Measurements from ENCODE around the gene TNP1.

The TNP1 gene

DNA sequence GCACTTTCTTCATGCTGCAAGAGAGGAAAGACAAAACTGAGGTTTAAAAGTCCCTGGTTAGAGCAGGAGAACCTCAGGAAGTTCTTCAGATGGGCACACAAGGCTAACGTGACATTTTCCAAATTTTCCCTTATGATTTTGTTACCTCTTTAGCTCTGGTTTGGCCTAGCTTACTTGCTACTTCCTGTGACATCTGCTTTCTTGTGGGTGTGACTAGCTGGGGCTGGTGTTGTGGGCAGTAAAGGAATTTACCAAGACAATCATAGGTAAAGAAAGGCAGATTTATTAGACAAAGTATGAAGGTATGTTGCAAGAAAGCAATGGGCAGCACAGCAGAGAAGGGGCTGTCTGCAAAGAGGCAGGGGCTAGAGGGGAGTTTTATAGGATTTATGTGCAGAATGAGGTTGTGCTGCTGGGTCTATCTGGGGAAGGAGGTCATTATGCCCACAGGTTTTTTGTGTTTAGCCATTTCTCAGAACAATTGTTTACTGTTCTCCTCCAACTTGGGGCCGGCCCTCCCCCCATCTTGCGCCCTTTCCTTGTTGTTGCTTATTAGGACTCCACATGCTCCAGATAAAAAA, 6.7 kb upstream of the TNP1 start:
- H3K9me3 ChIP-seq (ENCODE audit: control insufficient read depth, insufficient read depth, low read depth, low read length): no peaks in the 10 kb centered on the region
- ChIA-PET CTCF (no interaction called here), POLR2A (no interaction called here)
- no peak overlapping the region for H3K4me3 ChIP-seq (ENCODE audit: low read depth, low read length)
- no peak overlapping the region for H3K27ac ChIP-seq (ENCODE audit: extremely low read depth, low read depth, low read length)
- H3K4me1 ChIP-seq (ENCODE audit: control insufficient read depth, insufficient read depth, low read length): no peaks in the 10 kb centered on the region
- no peaks in the 10 kb centered on the region for H3K36me3 ChIP-seq (ENCODE audit: control insufficient read depth in 2 of 2, insufficient read depth in 1 of 2, low read length in 2 of 2)
- TF ChIP-seq ZNF621 (tag by site-specific recombination; IDR thresholded peaks at IDR 0.05): no peak
- peak; percentile 56 for TF ChIP-seq SETDB1 (IDR thresholded peaks at IDR 0.05; ENCODE audit: insufficient read length, low read length)
- no peak for TF ChIP-seq KLF16 (tag by site-specific recombination; IDR thresholded peaks at IDR 0.05)
- TF ChIP-seq EGR2 (tag by site-specific recombination; IDR thresholded peaks at IDR 0.05; ENCODE audit: low read depth): no peak
- no peak for TF ChIP-seq ZNF560 (tag by site-specific recombination; IDR thresholded peaks at IDR 0.05; ENCODE audit: borderline replicate concordance)

DNA sequence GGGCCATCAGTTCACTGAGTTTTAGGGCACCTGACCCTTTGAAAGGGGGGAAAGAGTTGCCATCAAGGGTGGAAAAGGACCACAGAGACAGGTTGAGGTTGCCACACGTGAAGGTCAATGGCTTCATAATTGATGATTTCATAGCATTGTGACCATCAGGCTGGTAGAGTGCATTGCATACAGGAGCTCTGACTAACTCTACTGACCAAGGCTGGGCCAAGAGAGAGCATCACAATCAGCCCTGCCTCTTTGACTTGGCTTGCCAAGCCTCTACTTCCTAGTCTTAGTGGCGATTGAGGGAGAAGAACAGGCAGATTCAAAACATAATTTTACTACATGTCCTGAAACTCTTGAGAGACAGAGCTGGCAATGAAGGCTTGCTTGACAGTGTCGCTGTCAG, 5.8 kb upstream of the TNP1 start:
- Histone ChIP-seq H3K4me1 (ENCODE audit: control insufficient read depth, insufficient read depth, low read length) (no peaks in the 10 kb centered on the region), H3K36me3 (ENCODE audit: control insufficient read depth in 2 of 2, insufficient read depth in 1 of 2, low read length in 2 of 2) (no peaks in the 10 kb centered on the region), H3K27ac (ENCODE audit: extremely low read depth, low read depth, low read length) (no peak overlapping the region), H3K4me3 (ENCODE audit: low read depth, low read length) (no peak overlapping the region), H3K9me3 (ENCODE audit: control insufficient read depth, insufficient read depth, low read depth, low read length) (no peaks in the 10 kb centered on the region)
- ChIA-PET CTCF (no interaction called here), POLR2A (no interaction called here)
- TF ChIP-seq HOXA7 (CRISPR knock-in tag; IDR thresholded peaks at IDR 0.05; ENCODE audit: borderline replicate concordance) (no peak), ZNF140 (tag by site-specific recombination; IDR thresholded peaks at IDR 0.05) (no peak), ZNF830 (tag by site-specific recombination; IDR thresholded peaks at IDR 0.05; ENCODE audit: low read depth) (no peak), ZBTB20 (tag by site-specific recombination; IDR thresholded peaks at IDR 0.05) (no peak), ZNF560 (tag by site-specific recombination; IDR thresholded peaks at IDR 0.05; ENCODE audit: borderline replicate concordance) (no peak), ZSCAN30 (tag by site-specific recombination; IDR thresholded peaks at IDR 0.05) (no peak), ZNF610 (tag by site-specific recombination; IDR thresholded peaks at IDR 0.05; ENCODE audit: borderline replicate concordance) (no peak), WT1 (tag by site-specific recombination; IDR thresholded peaks at IDR 0.05) (no peak), ZNF274 (IDR thresholded peaks at IDR 0.05; ENCODE audit: low read length) (no peak), ZNF274 (tag by site-specific recombination; IDR thresholded peaks at IDR 0.05; ENCODE audit: borderline replicate concordance) (no peak), ZSCAN23 (tag by site-specific recombination; IDR thresholded peaks at IDR 0.05) (no peak), ZNF214 (tag by site-specific recombination; IDR thresholded peaks at IDR 0.05; ENCODE audit: borderline replicate concordance) (no peak), ZXDB (tag by site-specific recombination; IDR thresholded peaks at IDR 0.05) (no peak), ZNF174 (tag by site-specific recombination; IDR thresholded peaks at IDR 0.05) (no peak), BCL11B (tag by site-specific recombination; IDR thresholded peaks at IDR 0.05; ENCODE audit: low read depth) (no peak), ZNF2 (tag by site-specific recombination; IDR thresholded peaks at IDR 0.05) (no peak)
- TF ChIP-seq, protein P1, sequence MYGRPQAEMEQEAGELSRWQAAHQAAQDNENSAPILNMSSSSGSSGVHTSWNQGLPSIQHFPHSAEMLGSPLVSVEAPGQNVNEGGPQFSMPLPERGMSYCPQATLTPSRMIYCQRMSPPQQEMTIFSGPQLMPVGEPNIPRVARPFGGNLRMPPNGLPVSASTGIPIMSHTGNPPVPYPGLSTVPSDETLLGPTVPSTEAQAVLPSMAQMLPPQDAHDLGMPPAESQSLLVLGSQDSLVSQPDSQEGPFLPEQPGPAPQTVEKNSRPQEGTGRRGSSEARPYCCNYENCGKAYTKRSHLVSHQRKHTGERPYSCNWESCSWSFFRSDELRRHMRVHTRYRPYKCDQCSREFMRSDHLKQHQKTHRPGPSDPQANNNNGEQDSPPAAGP (tag by site-specific recombination; IDR thresholded peaks at IDR 0.05): no peak
- TF ChIP-seq, protein P2, sequence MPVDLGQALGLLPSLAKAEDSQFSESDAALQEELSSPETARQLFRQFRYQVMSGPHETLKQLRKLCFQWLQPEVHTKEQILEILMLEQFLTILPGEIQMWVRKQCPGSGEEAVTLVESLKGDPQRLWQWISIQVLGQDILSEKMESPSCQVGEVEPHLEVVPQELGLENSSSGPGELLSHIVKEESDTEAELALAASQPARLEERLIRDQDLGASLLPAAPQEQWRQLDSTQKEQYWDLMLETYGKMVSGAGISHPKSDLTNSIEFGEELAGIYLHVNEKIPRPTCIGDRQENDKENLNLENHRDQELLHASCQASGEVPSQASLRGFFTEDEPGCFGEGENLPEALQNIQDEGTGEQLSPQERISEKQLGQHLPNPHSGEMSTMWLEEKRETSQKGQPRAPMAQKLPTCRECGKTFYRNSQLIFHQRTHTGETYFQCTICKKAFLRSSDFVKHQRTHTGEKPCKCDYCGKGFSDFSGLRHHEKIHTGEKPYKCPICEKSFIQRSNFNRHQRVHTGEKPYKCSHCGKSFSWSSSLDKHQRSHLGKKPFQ (tag by site-specific recombination; IDR thresholded peaks at IDR 0.05): no peak
- TF ChIP-seq, protein P3, sequence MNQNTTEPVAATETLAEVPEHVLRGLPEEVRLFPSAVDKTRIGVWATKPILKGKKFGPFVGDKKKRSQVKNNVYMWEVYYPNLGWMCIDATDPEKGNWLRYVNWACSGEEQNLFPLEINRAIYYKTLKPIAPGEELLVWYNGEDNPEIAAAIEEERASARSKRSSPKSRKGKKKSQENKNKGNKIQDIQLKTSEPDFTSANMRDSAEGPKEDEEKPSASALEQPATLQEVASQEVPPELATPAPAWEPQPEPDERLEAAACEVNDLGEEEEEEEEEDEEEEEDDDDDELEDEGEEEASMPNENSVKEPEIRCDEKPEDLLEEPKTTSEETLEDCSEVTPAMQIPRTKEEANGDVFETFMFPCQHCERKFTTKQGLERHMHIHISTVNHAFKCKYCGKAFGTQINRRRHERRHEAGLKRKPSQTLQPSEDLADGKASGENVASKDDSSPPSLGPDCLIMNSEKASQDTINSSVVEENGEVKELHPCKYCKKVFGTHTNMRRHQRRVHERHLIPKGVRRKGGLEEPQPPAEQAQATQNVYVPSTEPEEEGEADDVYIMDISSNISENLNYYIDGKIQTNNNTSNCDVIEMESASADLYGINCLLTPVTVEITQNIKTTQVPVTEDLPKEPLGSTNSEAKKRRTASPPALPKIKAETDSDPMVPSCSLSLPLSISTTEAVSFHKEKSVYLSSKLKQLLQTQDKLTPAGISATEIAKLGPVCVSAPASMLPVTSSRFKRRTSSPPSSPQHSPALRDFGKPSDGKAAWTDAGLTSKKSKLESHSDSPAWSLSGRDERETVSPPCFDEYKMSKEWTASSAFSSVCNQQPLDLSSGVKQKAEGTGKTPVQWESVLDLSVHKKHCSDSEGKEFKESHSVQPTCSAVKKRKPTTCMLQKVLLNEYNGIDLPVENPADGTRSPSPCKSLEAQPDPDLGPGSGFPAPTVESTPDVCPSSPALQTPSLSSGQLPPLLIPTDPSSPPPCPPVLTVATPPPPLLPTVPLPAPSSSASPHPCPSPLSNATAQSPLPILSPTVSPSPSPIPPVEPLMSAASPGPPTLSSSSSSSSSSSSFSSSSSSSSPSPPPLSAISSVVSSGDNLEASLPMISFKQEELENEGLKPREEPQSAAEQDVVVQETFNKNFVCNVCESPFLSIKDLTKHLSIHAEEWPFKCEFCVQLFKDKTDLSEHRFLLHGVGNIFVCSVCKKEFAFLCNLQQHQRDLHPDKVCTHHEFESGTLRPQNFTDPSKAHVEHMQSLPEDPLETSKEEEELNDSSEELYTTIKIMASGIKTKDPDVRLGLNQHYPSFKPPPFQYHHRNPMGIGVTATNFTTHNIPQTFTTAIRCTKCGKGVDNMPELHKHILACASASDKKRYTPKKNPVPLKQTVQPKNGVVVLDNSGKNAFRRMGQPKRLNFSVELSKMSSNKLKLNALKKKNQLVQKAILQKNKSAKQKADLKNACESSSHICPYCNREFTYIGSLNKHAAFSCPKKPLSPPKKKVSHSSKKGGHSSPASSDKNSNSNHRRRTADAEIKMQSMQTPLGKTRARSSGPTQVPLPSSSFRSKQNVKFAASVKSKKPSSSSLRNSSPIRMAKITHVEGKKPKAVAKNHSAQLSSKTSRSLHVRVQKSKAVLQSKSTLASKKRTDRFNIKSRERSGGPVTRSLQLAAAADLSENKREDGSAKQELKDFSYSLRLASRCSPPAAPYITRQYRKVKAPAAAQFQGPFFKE (tag by site-specific recombination; IDR thresholded peaks at IDR 0.05; ENCODE audit: borderline replicate concordance): no peak

All from HEK293 (cell line).